NCI-H1436 treated with DMSO at 0.1 percent for 48 hours (cell line): ENCODE measurements around the gene RFNG.

ENCODE experiments used
- DNase-seq: peaks from one replicate; lab custom pipeline; 2025; lab: John Stamatoyannopoulos, UW

Gene RFNG, protein sequence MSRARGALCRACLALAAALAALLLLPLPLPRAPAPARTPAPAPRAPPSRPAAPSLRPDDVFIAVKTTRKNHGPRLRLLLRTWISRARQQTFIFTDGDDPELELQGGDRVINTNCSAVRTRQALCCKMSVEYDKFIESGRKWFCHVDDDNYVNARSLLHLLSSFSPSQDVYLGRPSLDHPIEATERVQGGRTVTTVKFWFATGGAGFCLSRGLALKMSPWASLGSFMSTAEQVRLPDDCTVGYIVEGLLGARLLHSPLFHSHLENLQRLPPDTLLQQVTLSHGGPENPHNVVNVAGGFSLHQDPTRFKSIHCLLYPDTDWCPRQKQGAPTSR

DNA sequence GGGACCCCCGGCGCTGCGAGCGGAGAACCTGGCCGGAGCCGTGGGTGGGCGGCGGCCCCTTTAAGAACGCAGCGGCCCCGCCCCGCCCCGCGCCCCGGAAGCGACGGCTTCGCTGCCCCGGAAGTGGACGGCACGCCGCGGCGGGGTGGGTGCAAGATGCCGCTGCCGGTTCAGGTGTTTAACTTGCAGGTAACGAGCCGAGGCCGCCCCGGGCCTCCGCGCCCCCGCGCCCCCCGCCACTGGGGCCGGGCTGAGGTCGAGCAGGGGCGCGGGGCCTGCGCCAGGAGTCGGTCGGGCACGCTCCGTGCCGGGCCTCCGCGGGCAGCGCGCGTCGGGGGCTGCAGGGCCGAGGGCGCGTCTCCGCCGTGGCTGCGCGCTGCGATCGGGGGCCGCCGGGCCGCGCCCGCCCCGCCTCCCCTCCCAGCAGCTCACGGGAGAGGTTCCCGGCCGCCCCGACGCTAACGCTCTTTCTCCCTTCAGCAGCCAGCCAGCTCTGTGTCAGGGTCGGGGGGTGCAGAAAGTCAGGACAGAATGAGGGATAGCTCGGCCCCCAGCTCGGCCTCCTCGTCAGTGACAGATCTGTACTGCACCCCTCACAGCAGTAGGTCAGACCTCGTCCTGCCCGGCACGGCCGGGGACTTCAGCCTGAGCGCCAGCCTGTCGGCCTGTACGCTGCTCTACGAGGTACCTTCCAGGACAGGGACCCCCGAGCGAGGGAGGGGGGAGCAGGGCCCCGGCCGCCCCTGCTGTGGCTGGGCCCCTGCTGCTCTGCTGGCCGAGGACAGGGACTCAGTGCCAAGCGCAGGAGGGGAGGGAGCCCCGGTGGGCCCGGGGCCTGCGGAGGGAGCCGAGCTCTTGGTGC is at the start of gene RFNG, which contains the start of gene GPS1:
Gene RFNG (minus strand): TSS at position 36 of the 862 bp plus-strand sequence. CDS start 45 bp downstream, outside the sequence.
Gene GPS1 (plus strand): TSS at position 123 of the 862 bp plus-strand sequence. CDS start 34 bp downstream, at position 157.
- no peak for DNase-seq

DNA sequence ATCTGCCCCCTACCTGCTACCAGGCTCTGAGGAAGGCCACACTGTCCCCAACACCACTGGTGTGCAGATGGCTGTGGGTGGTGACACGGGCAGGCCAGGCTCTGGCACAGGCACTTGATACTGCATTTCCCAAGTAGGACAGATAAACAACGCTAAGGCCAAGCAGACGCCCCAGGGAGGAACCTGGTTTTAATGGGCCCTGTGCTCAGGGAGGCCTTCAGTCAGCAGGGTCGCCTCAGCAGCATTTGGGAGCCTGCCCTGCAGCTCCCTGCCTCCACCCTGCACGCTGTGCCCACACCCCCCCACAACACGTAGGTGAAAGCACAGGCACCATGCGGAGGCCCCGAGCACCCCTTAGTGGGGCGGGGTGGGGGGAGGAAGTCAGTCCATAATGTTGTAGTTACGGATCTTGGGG is 49.7 kb upstream of the RFNG start:
- DNase-seq = no peak

DNA sequence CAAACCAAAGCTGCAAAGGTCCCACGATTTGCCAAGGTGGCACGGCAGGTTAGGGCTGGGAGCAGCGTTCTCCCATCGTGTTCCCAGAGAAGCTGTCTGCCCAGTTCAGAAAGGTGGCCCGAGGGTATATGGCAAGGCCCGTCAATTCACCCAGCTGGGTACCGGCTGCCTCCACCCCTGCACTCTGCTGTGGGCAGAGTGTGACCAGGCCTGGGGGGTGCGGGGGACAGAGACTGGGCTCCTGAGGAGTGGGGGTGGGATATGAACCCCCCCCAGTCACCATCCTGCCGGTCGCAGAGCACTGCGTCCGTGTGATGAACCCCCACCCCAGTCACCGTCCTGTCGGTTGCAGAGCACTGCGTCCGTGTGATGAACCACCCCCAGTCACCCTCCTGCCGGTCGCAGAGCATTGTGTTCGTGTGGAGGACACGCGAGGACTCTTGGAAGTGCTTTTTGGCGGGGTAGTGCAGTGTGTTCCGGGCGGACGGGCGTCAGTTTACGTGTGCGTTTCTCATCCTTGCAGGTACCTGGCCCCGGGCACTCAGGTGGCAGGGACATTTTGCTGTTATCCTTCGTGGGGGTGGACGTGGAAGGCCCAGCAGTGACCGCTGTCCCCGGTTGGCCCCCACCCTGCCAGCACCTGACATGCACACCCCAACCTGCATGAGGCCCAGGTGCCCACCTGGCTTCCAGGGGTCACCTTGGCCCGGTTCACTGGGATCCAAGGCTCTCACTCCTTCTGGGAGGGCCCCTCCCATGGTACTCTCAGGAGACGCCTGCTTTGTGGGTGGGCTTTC is 49.1 kb upstream of the RFNG start:
- no peak for DNase-seq

DNA sequence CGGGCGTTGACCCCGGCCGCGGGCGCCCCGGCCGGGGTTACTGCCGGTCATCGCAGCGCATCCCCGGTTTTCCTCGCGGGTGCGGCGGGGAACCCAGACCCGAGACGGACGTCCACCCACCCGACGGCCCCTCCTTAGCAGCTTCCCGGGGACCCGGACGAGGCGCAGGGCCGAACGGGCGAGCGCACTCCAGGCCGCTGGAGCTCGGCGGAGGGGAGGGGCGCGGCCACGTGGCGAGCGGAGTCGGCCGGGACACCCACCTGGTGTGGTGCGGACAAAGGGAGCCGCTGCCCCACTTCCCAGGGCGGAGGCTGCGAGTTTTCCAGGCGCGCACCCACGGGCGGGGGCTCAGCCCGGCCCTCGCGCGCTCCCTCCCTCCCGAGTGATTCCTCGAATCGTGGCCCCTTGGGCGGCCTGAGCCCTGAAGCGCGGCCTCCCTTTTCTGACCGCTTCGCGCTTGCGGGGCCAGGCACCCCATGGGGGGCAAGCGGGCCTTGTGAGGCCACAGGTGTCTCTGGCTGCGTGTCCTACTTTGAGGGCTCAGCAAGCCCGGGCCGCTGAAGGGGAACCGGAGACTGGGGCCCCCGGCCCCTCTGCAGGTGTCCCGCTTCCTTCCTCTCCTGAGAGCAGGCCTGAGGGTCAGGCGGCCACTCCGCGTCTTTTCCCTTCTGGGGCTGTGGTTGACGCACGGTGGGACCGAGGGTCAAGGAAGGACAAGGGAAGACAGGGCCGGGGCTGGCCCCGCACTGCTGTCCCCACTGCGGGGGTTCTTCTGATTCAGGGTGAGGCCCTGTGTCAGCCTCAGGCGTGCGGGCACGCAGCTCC is 47.5 kb upstream of the RFNG start:
- DNase-seq = no peak

DNA sequence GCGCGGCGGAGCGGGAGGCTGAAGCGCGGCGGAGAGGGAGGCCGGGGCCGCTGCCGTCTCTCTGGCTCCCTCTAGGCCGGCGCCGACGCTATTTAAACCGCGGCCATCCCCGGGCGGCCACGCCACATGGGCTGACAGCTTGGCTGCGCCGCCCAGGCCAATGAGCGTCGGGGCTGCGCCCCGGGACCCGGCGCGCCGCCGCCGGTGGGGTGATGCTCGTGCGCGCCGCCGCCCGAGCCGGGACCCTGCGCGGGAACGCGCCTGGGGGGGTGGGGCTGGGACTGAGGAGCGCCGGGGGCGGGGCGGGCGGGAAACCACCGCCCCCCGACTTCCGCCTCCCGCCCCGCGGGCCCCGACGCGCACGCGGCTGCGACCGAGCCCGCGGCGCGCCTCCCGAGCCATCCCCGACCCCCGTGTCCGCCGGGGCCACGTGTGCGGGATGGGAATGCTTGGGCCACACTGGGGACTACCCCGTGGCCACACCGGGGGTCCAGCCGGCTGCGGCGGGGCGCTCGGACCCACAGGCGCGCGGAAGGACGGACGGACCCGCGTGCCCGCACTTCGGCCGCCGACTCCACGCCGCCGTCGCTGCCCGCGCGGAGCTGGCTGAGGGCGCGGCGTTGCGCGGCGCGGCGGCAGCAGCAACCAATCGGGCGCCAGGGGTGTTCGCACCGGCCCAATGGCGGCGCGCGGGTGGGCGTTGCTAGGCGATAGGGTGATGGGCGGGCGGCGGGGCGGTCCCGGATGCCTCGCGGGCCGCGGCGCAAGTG is 46.7 kb upstream of the RFNG start, which contains the start of gene FASN:
Gene FASN (minus strand): TSS at position 68 of the 770 bp plus-strand sequence. CDS start 1,791 bp downstream, outside the sequence.
- DNase-seq = peak; percentile 81

DNA sequence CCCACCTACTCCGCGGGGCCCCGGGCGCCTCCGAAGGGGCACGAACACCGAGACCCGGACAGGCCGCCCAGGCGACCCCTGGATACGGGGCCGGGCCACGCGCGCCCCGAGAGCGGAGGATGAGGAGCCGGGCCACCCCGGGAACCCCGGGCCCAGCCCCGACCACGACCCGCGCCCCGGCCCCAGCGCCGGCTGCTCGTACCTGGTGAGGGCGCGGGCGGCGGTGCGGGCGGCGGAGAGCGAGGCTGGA is 46.2 kb upstream of the RFNG start:
- no peak for DNase-seq

DNA sequence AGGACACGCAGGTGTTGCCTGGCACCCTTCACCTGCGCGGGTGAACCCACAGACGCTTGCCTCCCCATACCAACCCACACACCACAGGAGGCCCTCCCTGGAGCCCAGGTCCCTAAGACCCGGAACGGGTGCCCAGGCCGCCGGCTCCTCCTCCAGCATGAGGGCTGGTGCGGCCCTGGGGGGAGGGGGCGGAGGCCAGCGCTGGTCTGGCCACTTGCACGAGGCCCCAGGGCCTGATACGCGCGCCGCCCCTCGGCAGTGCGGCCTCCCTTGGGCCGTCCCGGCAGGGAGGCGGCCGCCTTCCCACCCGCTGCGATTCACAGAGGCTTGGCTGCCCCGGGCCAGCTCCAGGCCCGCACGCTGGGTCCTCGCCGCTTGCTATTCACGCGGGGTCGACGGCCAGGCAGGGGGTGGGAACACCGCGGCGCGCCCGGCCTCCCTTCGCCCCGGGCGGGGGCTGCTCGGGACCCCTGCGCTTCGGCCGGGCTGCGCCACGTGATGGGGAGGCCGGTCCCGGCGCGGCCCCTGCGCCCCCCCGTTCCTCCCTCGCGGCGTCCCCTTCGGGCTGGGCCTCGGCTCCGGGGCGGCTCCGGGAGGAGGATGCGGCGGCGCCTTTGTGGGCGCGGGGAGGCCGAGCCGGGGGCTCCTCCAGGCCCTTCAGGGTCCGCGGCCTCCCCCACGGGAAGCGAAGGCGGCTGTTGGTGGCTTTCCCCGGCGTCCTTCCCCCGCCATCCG is 45.7 kb upstream of the RFNG start:
- DNase-seq = no peak

DNA sequence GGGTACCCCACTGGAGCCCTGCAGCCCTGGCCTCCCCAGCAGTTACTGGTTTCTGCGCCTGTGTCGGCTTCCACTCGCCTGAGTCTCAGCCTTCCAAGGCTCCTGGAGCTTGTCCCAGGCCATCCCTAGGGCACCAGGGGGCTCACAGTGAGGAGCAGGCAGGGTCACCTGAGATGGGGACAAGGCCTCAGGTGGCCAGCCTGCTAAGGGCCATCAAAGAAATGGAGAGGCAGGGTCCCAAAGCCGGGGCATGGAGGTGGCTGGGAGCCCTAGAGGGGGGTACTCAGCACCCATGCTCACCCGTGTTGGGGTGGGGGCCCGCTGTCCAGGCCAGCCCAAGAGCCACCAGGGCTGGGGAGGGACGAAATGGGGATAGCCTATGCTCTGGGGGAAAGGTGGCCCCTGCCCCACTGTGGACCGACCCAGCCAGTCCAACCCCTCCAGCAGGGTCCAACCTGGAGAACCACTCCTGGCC is 45.1 kb upstream of the RFNG start:
- no peak for DNase-seq

DNA sequence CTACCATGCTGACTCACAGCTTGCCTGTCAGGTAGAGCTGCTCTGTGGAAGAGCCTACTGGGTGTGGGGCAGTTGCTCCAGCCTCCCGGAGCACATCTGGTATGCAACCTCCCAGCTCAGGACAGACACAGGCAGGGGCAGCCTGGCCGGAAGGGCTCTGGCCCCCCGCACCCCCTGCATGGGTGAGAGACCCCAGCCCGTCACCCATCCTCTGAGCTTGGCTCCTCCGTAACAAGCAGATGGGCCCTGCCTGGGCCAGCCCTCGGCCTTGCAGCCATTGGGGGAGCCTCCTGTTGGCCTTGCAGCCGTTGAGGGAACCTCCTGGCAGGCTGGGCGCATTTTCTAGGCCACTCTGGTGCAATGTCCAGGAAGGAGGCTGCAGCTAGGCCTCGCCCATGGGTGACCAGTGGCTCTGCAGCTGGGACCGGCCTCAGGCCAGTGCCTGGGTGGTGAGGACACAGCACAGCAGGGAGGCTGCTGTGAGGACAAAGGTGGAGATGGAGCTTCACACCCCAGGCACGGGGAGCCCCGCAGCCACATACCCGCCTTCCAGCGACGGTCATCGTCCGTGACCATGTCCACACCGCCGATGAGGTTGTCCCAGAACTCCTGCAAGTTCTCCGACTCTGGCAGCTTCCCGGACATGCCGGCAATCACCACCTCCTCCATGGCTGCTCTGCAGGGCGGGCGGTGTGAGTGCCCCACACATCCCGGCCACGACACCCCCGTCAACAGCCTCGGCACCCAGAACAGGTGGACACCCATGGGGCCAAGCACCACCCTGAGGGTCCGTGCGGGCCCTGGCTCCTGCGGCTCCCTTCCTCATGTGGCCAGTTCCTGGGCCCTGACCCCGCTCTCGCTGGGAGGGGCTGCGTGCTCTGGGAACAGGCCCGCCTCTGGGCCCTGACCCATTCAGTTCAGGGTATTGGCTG is 44.4 kb upstream of the RFNG start:
- no peak for DNase-seq

DNA sequence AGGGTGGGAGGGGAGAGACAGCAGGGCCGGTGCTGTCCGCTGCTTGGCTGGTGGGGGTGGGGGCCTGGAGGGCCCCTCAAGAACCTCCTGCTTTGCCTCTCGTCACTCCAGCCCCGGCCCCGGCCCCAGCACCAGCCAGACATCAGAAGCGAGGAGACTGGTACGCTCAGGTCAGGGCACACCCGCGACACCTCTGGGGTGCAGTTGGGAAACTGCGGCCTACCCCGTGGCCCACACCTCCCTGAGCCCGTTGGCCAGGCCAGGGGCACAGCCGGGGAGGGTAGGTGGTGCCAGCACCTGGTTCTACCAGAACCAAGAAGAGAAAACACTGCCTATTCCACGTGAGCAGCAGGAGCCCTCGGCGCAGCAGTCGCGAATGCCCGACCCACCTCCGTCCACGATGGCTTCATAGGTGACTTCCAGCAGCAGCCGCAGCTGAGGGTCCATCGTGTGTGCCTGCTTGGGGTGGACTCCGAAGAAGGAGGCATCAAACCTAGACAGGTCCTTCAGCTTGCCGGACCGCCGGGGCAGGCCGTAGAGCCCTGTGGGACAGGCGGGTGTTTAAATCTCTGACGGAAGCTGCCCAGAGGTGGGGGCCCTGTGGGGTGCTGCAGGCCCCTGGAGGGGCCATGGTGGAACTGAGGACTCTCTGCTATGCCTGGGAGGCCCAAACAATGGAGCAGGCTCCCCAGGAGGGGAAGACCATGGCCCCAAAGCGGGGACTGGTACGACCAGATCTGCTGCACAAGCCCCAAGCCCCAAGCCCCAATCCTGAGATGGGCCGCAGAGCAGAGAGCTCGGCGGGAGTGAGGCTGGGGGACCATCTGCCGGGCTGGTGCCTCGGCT is 43.5 kb upstream of the RFNG start:
- no peak for DNase-seq

DNA sequence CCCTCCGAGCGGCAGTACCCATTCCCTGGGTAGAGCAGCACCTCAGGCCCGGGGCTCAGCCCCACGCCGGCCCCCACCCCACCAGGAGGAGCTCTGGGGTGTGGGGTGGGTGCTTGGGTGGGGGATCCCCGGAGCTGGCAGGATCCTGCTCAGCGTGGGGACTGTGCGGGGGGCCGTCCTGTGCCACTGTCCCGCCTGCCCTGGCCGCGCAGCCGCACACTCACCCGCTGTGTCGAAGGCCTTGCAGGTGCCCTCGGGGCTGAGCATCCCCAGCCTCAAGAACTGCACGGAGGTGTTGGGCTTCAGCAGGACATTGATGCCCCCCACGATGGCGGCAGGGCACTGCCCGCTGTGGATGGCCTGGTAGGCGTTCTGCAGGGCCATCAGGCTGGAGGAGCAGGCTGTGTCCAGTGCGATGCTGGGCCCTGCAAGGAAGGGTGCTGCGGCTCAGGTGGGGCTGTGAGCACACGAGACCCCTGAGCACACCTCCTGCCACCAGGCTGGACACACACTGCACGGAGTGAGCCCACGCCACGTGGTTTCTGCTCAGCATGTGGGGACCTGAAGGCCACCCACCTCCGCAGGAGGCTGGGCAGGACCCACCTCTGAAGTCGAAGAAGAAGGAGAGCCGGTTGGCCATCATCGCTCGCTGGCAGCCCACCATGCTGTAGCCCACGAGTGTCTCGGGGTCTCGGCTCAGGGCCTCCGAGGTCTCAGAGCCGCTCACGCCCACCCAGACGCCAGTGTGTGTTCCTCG is 41.6 kb upstream of the RFNG start:
- no peak for DNase-seq

DNA sequence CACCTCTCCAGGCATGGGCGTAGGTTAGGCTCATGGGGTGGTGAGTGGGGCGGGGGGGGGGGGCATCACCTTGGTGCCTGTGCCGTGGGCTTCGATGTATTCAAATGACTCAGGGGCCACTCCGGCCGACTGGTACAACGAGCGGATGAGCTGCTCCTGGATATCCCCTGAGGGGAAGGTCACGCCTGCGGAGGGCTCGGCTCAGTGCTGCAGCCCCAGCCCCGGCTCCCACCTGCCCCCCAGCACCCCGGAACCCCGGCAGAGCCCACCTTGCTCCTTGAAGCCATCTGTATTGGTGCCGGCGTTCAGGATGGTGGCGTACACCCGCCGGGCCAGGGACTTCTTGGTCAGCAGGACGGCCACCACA is 41.0 kb upstream of the RFNG start:
- DNase-seq = no peak

DNA sequence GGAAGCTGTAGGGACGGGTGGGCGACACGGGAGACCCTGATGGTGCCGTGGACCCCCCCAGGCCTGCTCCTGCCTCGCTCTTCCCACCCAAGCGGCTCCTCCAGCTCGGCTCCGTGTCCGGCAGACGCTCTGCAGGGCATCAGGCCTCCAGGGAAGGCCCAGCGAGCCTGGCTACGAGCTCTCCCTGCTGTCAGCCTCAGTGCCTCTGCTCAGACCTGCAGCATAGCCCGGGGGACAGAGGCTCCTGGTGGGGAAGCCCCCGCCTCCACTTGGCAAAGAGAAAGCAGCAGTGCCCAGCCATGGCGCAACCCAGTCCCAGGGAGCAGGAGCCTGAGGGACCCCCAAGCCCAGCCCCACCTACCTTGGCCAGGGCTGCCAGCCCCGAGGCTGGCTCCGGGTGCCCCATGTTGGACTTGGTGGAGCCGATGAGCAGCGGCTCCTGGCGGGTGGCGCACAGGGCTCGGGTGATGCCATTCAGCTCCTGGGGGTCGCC is 40.5 kb upstream of the RFNG start:
- no peak for DNase-seq

DNA sequence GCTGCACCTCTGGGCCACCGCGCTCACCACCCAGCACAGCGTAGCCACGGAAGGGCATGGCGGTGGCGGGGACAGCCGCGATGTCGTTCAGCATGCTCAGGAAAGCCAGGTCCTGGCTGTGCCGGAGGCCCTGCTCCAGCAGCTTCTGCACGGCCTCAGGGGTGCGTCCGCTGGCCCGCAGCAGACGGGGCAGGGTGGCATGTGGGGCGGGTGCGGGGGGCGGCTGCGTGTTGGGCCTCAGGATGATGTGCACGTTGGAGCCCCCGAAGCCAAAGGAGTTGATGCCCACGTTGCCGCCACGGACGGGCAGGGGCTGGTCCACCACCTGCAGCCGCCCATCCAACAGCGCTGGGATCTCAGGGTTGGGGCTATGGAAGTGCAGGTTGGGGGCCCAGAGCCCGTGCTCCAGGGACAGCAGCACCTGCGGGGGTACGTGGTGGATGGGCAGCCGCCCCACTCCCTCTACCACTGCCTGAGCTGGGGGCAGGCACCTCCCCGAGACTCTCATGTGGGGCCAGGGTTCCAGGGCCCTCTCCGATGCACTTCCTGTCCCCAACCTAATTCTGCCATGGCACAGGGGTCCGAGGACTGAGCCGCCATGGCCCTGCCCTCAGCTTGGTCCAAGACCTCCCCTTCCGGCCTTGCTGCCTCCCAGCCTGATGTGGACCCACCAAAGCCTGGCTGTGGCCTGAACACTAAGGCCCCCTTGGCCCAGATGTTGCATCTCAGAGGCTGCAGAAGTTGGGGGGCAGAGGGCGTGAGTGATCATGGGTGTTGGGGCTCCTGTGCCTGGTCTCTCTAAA is 39.9 kb upstream of the RFNG start:
- no peak for DNase-seq

DNA sequence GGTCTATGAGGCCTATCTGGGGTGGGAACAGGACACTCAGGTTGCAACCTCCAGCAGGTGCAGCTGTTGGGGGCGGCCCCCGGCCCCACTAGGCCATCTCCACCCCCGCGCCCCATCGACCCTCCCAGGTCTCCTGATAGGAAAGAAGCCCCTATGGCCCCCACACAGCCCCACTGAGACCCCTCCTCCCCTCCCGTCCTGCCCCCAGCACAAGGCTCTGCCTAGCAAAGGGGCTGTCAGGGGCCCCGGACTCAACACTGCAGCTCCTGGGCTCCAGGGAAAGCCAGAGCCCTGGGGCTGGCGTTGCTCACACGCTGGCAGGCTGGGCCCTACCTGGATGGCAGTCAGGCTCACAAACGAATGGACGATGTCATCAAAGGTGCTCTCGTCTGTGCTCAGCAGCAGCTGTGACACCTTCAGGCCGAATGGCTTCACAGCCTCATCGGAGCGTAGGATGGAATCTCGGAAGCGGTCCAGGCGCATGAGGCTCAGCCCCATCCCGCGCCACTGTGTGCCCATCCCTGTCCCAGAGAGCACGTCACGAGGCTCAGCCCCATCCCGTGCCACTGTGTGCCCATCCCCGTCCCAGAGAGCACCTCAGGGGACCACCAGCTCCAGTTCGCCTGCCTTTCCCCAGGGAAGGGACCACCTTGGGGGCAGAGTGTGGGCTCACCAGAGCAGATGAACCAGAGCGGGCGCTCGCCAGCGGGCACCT is 39.1 kb upstream of the RFNG start:
- no peak for DNase-seq
